ENCODE data around the gene SMPD1.

SMPD1 gene

GRCh38 chr11:6415797-6416196 lies 25.5 kb downstream of the SMPD1 start:
- DNase-seq (ENCODE audit: low spot score), result no peak

GRCh38 chr11:6417907-6418556 lies 27.8 kb downstream of the SMPD1 start:
- DNase-seq (ENCODE audit: low spot score), result no peak

- DNase-seq (ENCODE audit: low spot score), result no peak
These were observed 28.3 kb downstream of the SMPD1 start for GRCh38 chr11:6418557-6419008.

- DNase-seq (ENCODE audit: low spot score), result peak; percentile 64
These were observed 28.8 kb downstream of the SMPD1 start, which contains the start of gene APBB1 for GRCh38 chr11:6419009-6419631. APBB1 (minus strand) TSS chr11:6419094; CDS start chr11:6411347, 7,747 bp downstream.

- no peak for DNase-seq (ENCODE audit: low spot score)
These were observed 30.4 kb downstream of the SMPD1 start for GRCh38 chr11:6420677-6421076.

- no peak for DNase-seq (ENCODE audit: low spot score)
These were observed 37.2 kb downstream of the SMPD1 start for GRCh38 chr11:6427516-6427915.

- no peak for DNase-seq (ENCODE audit: low spot score)
These were observed 41.6 kb downstream of the SMPD1 start for GRCh38 chr11:6431861-6432260.

GRCh38 chr11:6433998-6434660 lies 43.9 kb downstream of the SMPD1 start:
- no peak for DNase-seq (ENCODE audit: low spot score)

- DNase-seq (ENCODE audit: low spot score), result no peak
These were observed 47.1 kb downstream of the SMPD1 start for GRCh38 chr11:6437423-6437822.

- DNase-seq (ENCODE audit: low spot score), result no peak
These were observed 47.7 kb downstream of the SMPD1 start for GRCh38 chr11:6437993-6438392.

- DNase-seq (ENCODE audit: low spot score), result peak; percentile 82
These were observed 48.8 kb downstream of the SMPD1 start for GRCh38 chr11:6438979-6439571.

GRCh38 chr11:6440906-6441358 lies 50.7 kb downstream of the SMPD1 start, which contains the start of gene HPX:
HPX (minus strand) TSS chr11:6440987; CDS start chr11:6440963, 24 bp downstream.
- no peak for DNase-seq (ENCODE audit: low spot score)

- DNase-seq (ENCODE audit: low spot score), result no peak
These were observed 52.2 kb downstream of the SMPD1 start for GRCh38 chr11:6442441-6442840.

- DNase-seq (ENCODE audit: low spot score), result peak; percentile 68
These were observed 53.2 kb downstream of the SMPD1 start for GRCh38 chr11:6443269-6444003.
